ENCODE measurements around the gene KREMEN1.

- TF ChIP-seq CTCF (IDR thresholded peaks at IDR 0.05): no peak
- no peak for TF ChIP-seq EZH2phosphoT487 (IDR thresholded peaks at IDR 0.05)
- no peak for TF ChIP-seq EZH2 (IDR thresholded peaks at IDR 0.05)
Measured at GRCh38 chr22:29110946-29111345, 38.1 kb downstream of the KREMEN1 start.

All from neural progenitor cell (in vitro differentiated cells).